PC-9 (cell line): ENCODE measurements around the gene NCAM2. TPM values are rescaled to one million over a fixed set of nuclear protein-coding genes. Genes with fewer than 3 reads are reported as not detected.

ENCODE experiments used
- BruUV-seq: library from RNA; stranded (reverse); fragments of 400-500 nt; replicated peaks from 2 replicates; lab custom pipeline; 2021; lab: Mats Ljungman, UMichigan
- CTCF ChIA-PET: fragments of 300-600 bp; sonication (Branson Sonifier 250); formaldehyde crosslinking; loops from one replicate; lab custom pipeline; 2022; ENCODE audit warnings: antibody characterized with exemption; lab: Charles Lee
- POLR2A ChIA-PET: fragments of 300-600 bp; sonication (Branson Sonifier 250); formaldehyde crosslinking; loops from one replicate; lab custom pipeline; 2022; ENCODE audit warnings: antibody characterized with exemption; ENCODE audit not compliant: unreplicated experiment; lab: Charles Lee
- DNase-seq, 2 experiments: peaks; one replicate each; pipeline versions ENCODE4 v3.0.0 to v3.0.0-alpha.2; 2015 to 2022; ENCODE audit warnings: mixed read lengths in 1 of 2
- H2AFZ ChIP-seq: fragments of 200-600 bp; sonication (generic); 2 replicates; pipeline ENCODE4 v1.8.1; 2017; ENCODE audit warnings: antibody characterized with exemption
- H3F3A ChIP-seq: fragments of 200-600 bp; sonication (generic); 2 replicates; pipeline ENCODE4 v1.8.1; 2017; ENCODE audit warnings: antibody characterized with exemption, mild to moderate bottlenecking, low read depth; ENCODE audit not compliant: insufficient read depth
- H3K27ac ChIP-seq: fragments of 200-600 bp; sonication (generic); 2 replicates; pipeline ENCODE4 v1.6.1; 2016; ENCODE audit warnings: mixed run types
- H3K27me3 ChIP-seq: fragments of 200-600 bp; sonication (generic); 2 replicates; pipeline ENCODE4 v1.6.1; 2016; ENCODE audit warnings: low read depth, mixed run types; ENCODE audit not compliant: insufficient read depth
- H3K36me3 ChIP-seq: fragments of 200-600 bp; sonication (generic); 2 replicates; pipeline ENCODE4 v1.6.1; 2016; ENCODE audit warnings: low read depth, mixed run types
- H3K4me1 ChIP-seq: fragments of 200-600 bp; sonication (generic); replicated peaks from 2 replicates; pipeline ENCODE4 v1.6.1; 2016; ENCODE audit warnings: mixed run types; ENCODE audit not compliant: insufficient read depth
- H3K4me2 ChIP-seq: fragments of 200-600 bp; sonication (generic); 2 replicates; pipeline ENCODE4 v1.6.1; 2017; ENCODE audit warnings: mixed run types
- H3K4me3 ChIP-seq: fragments of 200-600 bp; sonication (generic); 2 replicates; pipeline ENCODE4 v1.6.1; 2016; ENCODE audit warnings: mixed run types
- H3K79me2 ChIP-seq: fragments of 200-600 bp; sonication (generic); 2 replicates; pipeline ENCODE4 v1.6.1; 2017; ENCODE audit warnings: low read depth, mixed run types
- H3K9me2 ChIP-seq: fragments of 200-600 bp; sonication (generic); 2 replicates; pipeline ENCODE4 v1.8.1; 2017; ENCODE audit warnings: mild to moderate bottlenecking; ENCODE audit not compliant: insufficient read depth
- H3K9me3 ChIP-seq: fragments of 200-600 bp; sonication (generic); 2 replicates; pipeline ENCODE4 v1.8.1; 2016; ENCODE audit warnings: low read depth; ENCODE audit not compliant: insufficient read depth
- H4K20me1 ChIP-seq: fragments of 200-600 bp; sonication (generic); 2 replicates; pipeline ENCODE4 v1.8.1; 2017; ENCODE audit not compliant: insufficient read depth
- EZH2 ChIP-seq: fragments of 200-600 bp; sonication (generic); IDR thresholded peaks from 2 replicates; pipeline ENCODE4 v1.8.0; 2017; ENCODE audit warnings: antibody characterized with exemption, low read depth
- intact Hi-C: fragments of 100-400 bp; cut with micrococcal nuclease; formaldehyde crosslinking; loops from one replicate; pipeline ENCODE4 v1.10.0; 2022; ENCODE audit not compliant: unreplicated experiment
- total RNA-seq: library from RNA; stranded (reverse); gene quantifications from 2 replicates; pipeline ENCODE4 v1.2.3, GENCODE V29; 2021
- TF ChIP-seq, protein P1 (sequence below): fragments of 200-600 bp; sonication (generic); conservative IDR thresholded peaks from 2 replicates; pipeline ENCODE4 v1.6.1; 2017; ENCODE audit warnings: mixed run types, antibody characterized with exemption, mild to moderate bottlenecking, moderate library complexity

The NCAM2 gene
- total RNA-seq, 1 experiment from 2014 or later: not detected

DNA sequence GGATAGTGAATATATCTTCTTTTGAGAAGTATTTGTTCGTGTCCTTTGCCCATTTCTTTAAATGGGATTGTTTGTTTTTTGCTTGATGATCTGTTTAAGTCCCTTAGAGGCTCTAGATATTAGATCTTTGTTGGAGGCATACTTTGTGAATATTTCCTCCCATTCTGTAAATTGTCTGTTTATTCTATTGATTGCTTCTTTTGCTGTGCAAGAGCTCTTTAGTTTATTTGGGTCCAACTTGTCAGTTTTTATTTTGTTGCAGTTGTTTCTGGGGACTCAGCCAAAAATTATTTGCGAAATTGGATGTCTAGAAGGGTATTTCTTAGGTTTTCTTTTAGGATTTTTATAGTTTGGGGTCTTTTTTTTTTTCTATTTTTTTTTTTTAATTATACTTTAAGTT is 302.8 kb downstream of the NCAM2 start:
- no peaks in the 10 kb centered on the region for H3K9me2 ChIP-seq
- TF ChIP-seq EZH2: no peak
- TF ChIP-seq, protein P1, sequence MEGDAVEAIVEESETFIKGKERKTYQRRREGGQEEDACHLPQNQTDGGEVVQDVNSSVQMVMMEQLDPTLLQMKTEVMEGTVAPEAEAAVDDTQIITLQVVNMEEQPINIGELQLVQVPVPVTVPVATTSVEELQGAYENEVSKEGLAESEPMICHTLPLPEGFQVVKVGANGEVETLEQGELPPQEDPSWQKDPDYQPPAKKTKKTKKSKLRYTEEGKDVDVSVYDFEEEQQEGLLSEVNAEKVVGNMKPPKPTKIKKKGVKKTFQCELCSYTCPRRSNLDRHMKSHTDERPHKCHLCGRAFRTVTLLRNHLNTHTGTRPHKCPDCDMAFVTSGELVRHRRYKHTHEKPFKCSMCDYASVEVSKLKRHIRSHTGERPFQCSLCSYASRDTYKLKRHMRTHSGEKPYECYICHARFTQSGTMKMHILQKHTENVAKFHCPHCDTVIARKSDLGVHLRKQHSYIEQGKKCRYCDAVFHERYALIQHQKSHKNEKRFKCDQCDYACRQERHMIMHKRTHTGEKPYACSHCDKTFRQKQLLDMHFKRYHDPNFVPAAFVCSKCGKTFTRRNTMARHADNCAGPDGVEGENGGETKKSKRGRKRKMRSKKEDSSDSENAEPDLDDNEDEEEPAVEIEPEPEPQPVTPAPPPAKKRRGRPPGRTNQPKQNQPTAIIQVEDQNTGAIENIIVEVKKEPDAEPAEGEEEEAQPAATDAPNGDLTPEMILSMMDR: no peak
- intact Hi-C loops: no loop called here
- H3K4me1 ChIP-seq: no peaks in the 10 kb centered on the region
- H4K20me1 ChIP-seq: no peaks in the 10 kb centered on the region
- H3K27ac ChIP-seq: no peak overlapping the region
- POLR2A ChIA-PET: no interaction called here
- no peaks in the 10 kb centered on the region for H3K27me3 ChIP-seq
- H3K4me2 ChIP-seq: no peak overlapping the region
- H3K9me3 ChIP-seq: no peaks in the 10 kb centered on the region
- no peaks in the 10 kb centered on the region for H3F3A ChIP-seq
- H3K4me3 ChIP-seq: no peak overlapping the region
- no peaks in the 10 kb centered on the region for H3K79me2 ChIP-seq
- no peak for DNase-seq
- H3K36me3 ChIP-seq: no peaks in the 10 kb centered on the region
- no peak overlapping the region for H2AFZ ChIP-seq
- CTCF ChIA-PET: no interaction called here
- BruUV-seq: no TSS peak

DNA sequence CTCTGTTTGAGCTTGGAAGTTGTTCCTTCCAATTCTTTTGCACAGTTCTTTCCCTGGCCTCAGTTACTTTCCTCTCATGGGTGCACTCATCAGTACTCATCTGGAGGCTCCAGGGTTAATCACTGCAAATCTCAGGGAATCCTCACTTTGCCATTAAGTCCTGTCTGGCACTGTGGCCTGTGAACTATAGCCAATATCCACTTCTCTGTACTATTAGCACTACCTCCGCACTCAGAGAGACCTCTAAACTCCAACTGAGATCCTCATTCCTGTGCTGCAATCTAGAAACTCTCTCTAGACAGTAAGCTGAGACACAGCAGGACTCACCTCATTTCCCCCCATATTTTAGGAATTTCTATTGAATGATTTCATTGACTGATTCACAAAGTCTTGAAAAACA is 311.3 kb downstream of the NCAM2 start:
- no peak for DNase-seq
- CTCF ChIA-PET: no interaction called here

DNA sequence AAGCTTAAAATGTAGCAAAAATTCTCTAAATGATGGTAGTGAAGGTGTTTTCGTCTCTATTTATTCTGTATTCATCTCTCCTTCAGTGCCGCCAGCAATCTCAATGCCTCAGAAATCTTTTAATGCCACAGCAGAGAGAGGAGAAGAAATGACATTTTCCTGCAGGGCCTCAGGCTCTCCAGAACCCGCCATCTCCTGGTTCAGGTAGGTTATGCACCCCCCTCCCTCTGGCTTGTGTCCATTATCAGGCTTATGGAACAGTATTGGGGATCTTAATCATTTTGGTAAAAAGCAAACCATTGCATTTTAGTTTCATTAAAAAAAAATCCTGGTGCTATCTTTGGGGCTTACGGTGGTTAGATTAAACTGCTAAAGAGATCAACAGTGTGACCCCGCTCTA is 326.1 kb downstream of the NCAM2 start:
- H3K9me3 ChIP-seq: no peaks in the 10 kb centered on the region
- no peaks in the 10 kb centered on the region for H3K36me3 ChIP-seq
- no peak overlapping the region for H3K4me3 ChIP-seq
- H3K4me1 ChIP-seq: no peaks in the 10 kb centered on the region
- no peaks in the 10 kb centered on the region for H3K79me2 ChIP-seq
- POLR2A ChIA-PET: no interaction called here
- intact Hi-C loops: no loop called here
- H4K20me1 ChIP-seq: no peaks in the 10 kb centered on the region
- H3K27me3 ChIP-seq: no peaks in the 10 kb centered on the region
- H3K4me2 ChIP-seq: no peak overlapping the region
- no TSS peak for BruUV-seq
- TF ChIP-seq, protein P1: no peak
- no peak for TF ChIP-seq EZH2
- no peak for DNase-seq
- H3F3A ChIP-seq: no peaks in the 10 kb centered on the region
- no peak overlapping the region for H3K27ac ChIP-seq
- no peak overlapping the region for H2AFZ ChIP-seq
- CTCF ChIA-PET: no interaction called here
- no peaks in the 10 kb centered on the region for H3K9me2 ChIP-seq

More for the DNA sequence above, 311.3 kb downstream of the NCAM2 start:
- no peak for TF ChIP-seq EZH2
- Histone ChIP-seq H3K27ac (no peak overlapping the region), H3K4me1 (no peaks in the 10 kb centered on the region), H3K9me2 (no peaks in the 10 kb centered on the region), H3K79me2 (no peaks in the 10 kb centered on the region), H3K4me3 (no peak overlapping the region), H2AFZ (no peak overlapping the region), H3K36me3 (no peaks in the 10 kb centered on the region), H3K9me3 (no peaks in the 10 kb centered on the region), H4K20me1 (no peaks in the 10 kb centered on the region), H3F3A (no peaks in the 10 kb centered on the region), H3K4me2 (no peak overlapping the region), H3K27me3 (no peaks in the 10 kb centered on the region)
- POLR2A ChIA-PET: no interaction called here
- no TSS peak for BruUV-seq
- intact Hi-C loops: no loop called here

DNA sequence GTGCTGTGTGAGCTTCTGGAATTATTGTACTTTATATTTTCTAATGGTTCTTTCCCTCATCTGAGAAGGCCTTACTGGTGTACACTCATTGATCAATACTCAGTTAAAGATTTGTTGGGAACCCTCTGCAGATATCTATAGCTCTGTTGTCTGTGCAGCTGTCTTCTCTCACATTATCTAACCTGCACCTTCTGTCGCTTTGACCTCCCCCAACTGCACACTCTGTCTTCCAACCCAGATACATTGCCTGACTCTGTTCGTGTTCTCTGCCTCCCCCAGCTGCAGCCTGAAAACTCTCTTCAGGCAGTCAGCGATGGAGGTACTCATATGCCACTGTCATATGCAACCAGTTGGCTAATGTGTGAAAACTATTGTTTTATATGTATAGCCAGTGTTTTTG is 334.3 kb downstream of the NCAM2 start:
- no TSS peak for BruUV-seq
- POLR2A ChIA-PET: no interaction called here
- H3K27me3 ChIP-seq: no peaks in the 10 kb centered on the region
- no peaks in the 10 kb centered on the region for H3K9me2 ChIP-seq
- no peak overlapping the region for H3K27ac ChIP-seq
- H3K36me3 ChIP-seq: no peaks in the 10 kb centered on the region
- no peaks in the 10 kb centered on the region for H3F3A ChIP-seq
- H2AFZ ChIP-seq: no peak overlapping the region
- H3K79me2 ChIP-seq: no peaks in the 10 kb centered on the region
- TF ChIP-seq, protein P1: no peak
- TF ChIP-seq EZH2: no peak
- H3K4me1 ChIP-seq: no peaks in the 10 kb centered on the region
- no peak overlapping the region for H3K4me3 ChIP-seq
- intact Hi-C loops: no loop called here
- no peaks in the 10 kb centered on the region for H3K9me3 ChIP-seq
- no peaks in the 10 kb centered on the region for H4K20me1 ChIP-seq
- CTCF ChIA-PET: no interaction called here
- no peak overlapping the region for H3K4me2 ChIP-seq
- DNase-seq: no peak
